HG03159 (cell line): ENCODE results near the gene C5orf47.

Experiments
- ATAC-seq: cut with Tn5 transposase; IDR thresholded peaks from one replicate; pipeline ENCODE4 v1.9.1; 2021; ENCODE audit warnings: mild to moderate bottlenecking, moderate library complexity; ENCODE audit not compliant: unreplicated experiment

C5orf47 gene

GRCh38 chr5:173988554-173989431, at the start of gene C5orf47:
C5orf47 (plus strand) TSS chr5:173989170; CDS start chr5:173989264, 94 bp downstream.
- no peak for ATAC-seq

GRCh38 chr5:173940269-173940668, 48.7 kb upstream of the C5orf47 start:
- no peak for ATAC-seq

GRCh38 chr5:173941102-173941501, 47.9 kb upstream of the C5orf47 start:
- ATAC-seq = no peak

GRCh38 chr5:173941758-173942401, 47.1 kb upstream of the C5orf47 start:
- ATAC-seq = no peak

- no peak for ATAC-seq
Measured at GRCh38 chr5:173944511-173944910, 44.5 kb upstream of the C5orf47 start.

- no peak for ATAC-seq
Measured at GRCh38 chr5:173945160-173945559, 43.8 kb upstream of the C5orf47 start.

- no peak for ATAC-seq
Measured at GRCh38 chr5:173946323-173946722, 42.6 kb upstream of the C5orf47 start.

- ATAC-seq = no peak
Measured at GRCh38 chr5:173950829-173951228, 38.1 kb upstream of the C5orf47 start.

- no peak for ATAC-seq
Measured at GRCh38 chr5:173953528-173954090, 35.4 kb upstream of the C5orf47 start.

GRCh38 chr5:173954671-173955521, 34.1 kb upstream of the C5orf47 start:
- no peak for ATAC-seq

- no peak for ATAC-seq
Measured at GRCh38 chr5:173960986-173961385, 28.0 kb upstream of the C5orf47 start.

- no peak for ATAC-seq
Measured at GRCh38 chr5:173961418-173961817, 27.6 kb upstream of the C5orf47 start.

GRCh38 chr5:173962436-173962972, 26.5 kb upstream of the C5orf47 start:
- no peak for ATAC-seq

- ATAC-seq = no peak
Measured at GRCh38 chr5:173963182-173963838, 25.7 kb upstream of the C5orf47 start.

- ATAC-seq = no peak
Measured at GRCh38 chr5:173963867-173964441, 25.0 kb upstream of the C5orf47 start.

GRCh38 chr5:173964506-173964905, 24.5 kb upstream of the C5orf47 start:
- no peak for ATAC-seq

GRCh38 chr5:173967241-173967640, 21.7 kb upstream of the C5orf47 start:
- ATAC-seq = no peak

- no peak for ATAC-seq
Measured at GRCh38 chr5:173968154-173968797, 20.7 kb upstream of the C5orf47 start.
